Measurements from ENCODE around the gene JMJD1C. TPM values are rescaled to one million over a fixed set of nuclear protein-coding genes. Genes with fewer than 3 reads are reported as not detected.

Gene JMJD1C
- total RNA-seq, 1 donor from 2014 or later, result 68.7 TPM

DNA sequence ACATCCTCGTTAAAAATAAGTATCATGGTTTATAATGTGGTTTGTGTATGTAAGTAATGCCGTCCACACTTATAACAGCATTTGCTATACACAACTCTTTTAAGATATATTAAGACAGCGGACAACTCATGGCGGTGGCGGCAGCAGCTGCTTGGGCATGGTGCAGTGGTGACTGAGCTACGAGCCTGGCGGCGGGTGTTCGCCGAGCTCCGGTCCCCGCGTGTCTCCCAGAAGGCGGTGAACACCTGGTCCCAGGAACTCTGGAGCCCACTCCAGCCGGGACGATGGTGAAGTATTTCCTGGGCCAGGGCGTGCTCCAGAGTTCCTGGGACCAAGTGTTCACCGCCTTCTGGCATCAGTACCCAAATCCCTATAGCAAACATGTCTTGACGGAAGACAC, 38.8 kb downstream of the JMJD1C start:
- Mint-ChIP-seq H3K4me1 (peaks cover 50% of the 10 kb centered on the region), H3K9me3 (peaks cover 1% of the 10 kb centered on the region)

DNA sequence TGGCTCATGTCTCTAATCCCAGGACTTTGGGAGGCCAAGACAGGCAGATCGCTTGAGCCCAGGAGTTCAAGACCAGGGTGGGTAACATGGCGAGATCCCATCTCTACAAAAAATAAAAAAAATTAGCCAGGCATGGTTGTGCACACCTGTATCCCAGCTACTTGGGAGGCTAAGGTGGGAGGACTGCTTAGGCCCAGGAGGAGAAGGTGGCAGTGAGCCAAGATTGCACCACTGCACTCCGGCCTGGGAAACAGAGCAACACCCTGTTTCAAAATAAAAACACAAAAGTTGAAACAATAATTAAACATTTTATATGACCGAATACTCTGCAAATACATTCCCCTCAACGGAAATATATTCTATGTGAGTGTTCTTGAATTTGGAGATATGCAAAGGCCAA, 40.3 kb downstream of the JMJD1C start:
- no peak overlapping the region for H3K27ac Mint-ChIP-seq (ENCODE audit: unreplicated experiment)
- H3K4me1 Mint-ChIP-seq, result peaks cover 44% of the 10 kb centered on the region
- no peaks in the 10 kb centered on the region for H3K27me3 Mint-ChIP-seq (ENCODE audit: low read depth)
- H3K36me3 Mint-ChIP-seq (ENCODE audit: low read depth), result peaks cover 3% of the 10 kb centered on the region
- no peak for DNase-seq (ENCODE audit: low read depth, low spot score)
- no peak overlapping the region for H3K4me3 Mint-ChIP-seq
- TF ChIP-seq, protein P1, sequence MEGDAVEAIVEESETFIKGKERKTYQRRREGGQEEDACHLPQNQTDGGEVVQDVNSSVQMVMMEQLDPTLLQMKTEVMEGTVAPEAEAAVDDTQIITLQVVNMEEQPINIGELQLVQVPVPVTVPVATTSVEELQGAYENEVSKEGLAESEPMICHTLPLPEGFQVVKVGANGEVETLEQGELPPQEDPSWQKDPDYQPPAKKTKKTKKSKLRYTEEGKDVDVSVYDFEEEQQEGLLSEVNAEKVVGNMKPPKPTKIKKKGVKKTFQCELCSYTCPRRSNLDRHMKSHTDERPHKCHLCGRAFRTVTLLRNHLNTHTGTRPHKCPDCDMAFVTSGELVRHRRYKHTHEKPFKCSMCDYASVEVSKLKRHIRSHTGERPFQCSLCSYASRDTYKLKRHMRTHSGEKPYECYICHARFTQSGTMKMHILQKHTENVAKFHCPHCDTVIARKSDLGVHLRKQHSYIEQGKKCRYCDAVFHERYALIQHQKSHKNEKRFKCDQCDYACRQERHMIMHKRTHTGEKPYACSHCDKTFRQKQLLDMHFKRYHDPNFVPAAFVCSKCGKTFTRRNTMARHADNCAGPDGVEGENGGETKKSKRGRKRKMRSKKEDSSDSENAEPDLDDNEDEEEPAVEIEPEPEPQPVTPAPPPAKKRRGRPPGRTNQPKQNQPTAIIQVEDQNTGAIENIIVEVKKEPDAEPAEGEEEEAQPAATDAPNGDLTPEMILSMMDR (conservative IDR thresholded peaks at IDR 0.05), result no peak
- H3K9me3 Mint-ChIP-seq, result peaks cover 4% of the 10 kb centered on the region

More for the DNA sequence above, 38.8 kb downstream of the JMJD1C start:
- no peak for DNase-seq (ENCODE audit: low read depth, low spot score)
- peaks cover 11% of the 10 kb centered on the region for H3K36me3 Mint-ChIP-seq (ENCODE audit: low read depth)
- no peaks in the 10 kb centered on the region for H3K27me3 Mint-ChIP-seq (ENCODE audit: low read depth)
- no peak overlapping the region for H3K27ac Mint-ChIP-seq (ENCODE audit: unreplicated experiment)
- H3K4me3 Mint-ChIP-seq, result no peak overlapping the region
- TF ChIP-seq, protein P1 (conservative IDR thresholded peaks at IDR 0.05), result no peak

DNA sequence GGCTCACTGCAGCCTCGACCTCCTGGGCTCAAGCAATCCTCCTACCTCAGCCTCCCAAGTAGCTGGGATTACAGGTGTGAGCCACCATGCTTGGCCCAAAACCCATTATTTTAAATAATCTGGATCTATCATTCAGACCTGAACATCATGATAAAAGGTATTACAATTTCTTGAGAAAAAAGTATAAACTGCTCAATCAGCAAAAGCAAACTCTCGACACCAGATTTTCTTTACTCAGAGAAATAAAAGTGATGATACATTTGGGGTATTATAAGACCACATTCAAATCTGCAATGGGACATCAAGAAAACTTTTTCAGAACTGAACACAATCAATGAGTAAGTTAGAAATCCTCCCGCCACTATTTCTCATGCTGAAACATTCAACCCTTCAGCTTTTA, 41.2 kb downstream of the JMJD1C start:
- TF ChIP-seq, protein P1 (conservative IDR thresholded peaks at IDR 0.05), result no peak
- H3K27ac Mint-ChIP-seq (ENCODE audit: unreplicated experiment), result no peak overlapping the region
- H3K9me3 Mint-ChIP-seq, result peaks cover 4% of the 10 kb centered on the region
- DNase-seq (ENCODE audit: low read depth, low spot score), result no peak
- H3K36me3 Mint-ChIP-seq (ENCODE audit: low read depth), result no peaks in the 10 kb centered on the region
- H3K4me3 Mint-ChIP-seq, result no peak overlapping the region
- peaks cover 39% of the 10 kb centered on the region for H3K4me1 Mint-ChIP-seq
- H3K27me3 Mint-ChIP-seq (ENCODE audit: low read depth), result no peaks in the 10 kb centered on the region

DNA sequence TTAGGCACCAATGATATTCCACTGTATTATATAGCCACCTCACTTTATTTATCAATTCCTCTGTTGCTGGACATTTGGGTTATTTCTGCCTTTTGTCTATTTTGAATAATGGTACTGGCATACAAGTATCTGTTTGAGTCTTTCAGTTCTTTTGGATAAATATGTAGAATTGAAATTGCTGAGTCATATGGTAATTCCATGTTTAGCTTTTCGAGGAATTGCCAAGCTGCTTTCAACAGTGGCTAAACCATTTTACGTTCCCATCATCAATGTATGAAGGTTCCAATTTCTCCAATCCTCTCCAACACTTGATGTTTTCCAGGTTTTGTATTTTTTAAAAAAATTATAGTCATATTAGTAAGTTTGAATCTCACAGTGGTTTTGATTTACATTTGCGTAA, 42.3 kb downstream of the JMJD1C start:
- Mint-ChIP-seq H3K36me3 (ENCODE audit: low read depth) (no peaks in the 10 kb centered on the region), H3K9me3 (peaks cover 4% of the 10 kb centered on the region), H3K27me3 (ENCODE audit: low read depth) (no peaks in the 10 kb centered on the region), H3K4me3 (no peak overlapping the region), H3K27ac (ENCODE audit: unreplicated experiment) (no peak overlapping the region), H3K4me1 (peaks cover 28% of the 10 kb centered on the region)
- TF ChIP-seq, protein P1 (conservative IDR thresholded peaks at IDR 0.05), result no peak
- DNase-seq (ENCODE audit: low read depth, low spot score), result no peak

DNA sequence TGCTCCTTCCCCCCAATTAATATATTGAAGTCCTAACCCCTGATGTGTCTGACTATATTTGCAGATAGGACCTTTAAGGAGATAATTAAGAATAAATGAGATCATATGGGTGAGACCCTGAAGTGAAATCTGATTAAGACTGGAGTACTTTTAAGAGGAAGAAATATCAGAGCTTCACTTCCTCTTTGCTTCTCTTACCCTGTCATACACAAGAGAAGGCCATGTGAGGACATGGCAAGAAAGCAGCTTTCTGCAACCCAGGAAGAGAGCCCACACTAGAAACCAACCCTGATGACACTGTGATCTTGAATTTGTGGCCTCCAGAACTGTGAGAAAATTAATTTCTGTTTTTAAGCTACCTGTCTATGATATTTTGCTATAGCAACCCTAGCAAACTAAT, 44.2 kb downstream of the JMJD1C start:
- no peaks in the 10 kb centered on the region for H3K36me3 Mint-ChIP-seq (ENCODE audit: low read depth)
- TF ChIP-seq, protein P1 (conservative IDR thresholded peaks at IDR 0.05), result no peak
- H3K27ac Mint-ChIP-seq (ENCODE audit: unreplicated experiment), result no peak overlapping the region
- H3K4me3 Mint-ChIP-seq, result no peak overlapping the region
- peaks cover 4% of the 10 kb centered on the region for H3K9me3 Mint-ChIP-seq
- DNase-seq (ENCODE audit: low read depth, low spot score), result no peak
- peaks cover 37% of the 10 kb centered on the region for H3K4me1 Mint-ChIP-seq
- H3K27me3 Mint-ChIP-seq (ENCODE audit: low read depth), result no peaks in the 10 kb centered on the region

DNA sequence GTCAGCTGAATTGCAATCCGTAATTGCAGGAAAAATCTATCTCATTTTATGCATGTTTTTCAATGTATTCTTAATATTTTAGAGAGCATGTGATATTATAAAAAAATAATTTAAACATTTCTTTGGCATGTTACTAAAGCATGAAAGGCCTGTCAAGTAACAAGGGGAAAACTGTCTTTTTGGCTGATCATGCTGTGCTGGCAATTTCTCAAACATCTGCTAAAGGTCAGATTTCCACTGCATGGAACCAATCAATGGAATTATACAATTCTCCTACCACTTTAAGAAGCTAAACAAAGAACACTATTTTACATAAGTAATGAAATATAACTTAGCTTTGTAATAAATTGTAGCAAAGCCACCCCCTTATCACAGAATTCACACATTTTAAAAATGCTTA, 49.4 kb downstream of the JMJD1C start:
- no peaks in the 10 kb centered on the region for H3K36me3 Mint-ChIP-seq (ENCODE audit: low read depth)
- peak overlapping the region; percentile 9 for H3K4me3 Mint-ChIP-seq
- DNase-seq (ENCODE audit: low read depth, low spot score), result no peak
- H3K4me1 Mint-ChIP-seq, result peaks cover 48% of the 10 kb centered on the region
- H3K27ac Mint-ChIP-seq (ENCODE audit: unreplicated experiment), result no peak overlapping the region
- no peaks in the 10 kb centered on the region for H3K27me3 Mint-ChIP-seq (ENCODE audit: low read depth)
- TF ChIP-seq, protein P1 (conservative IDR thresholded peaks at IDR 0.05), result no peak
- peaks cover 1% of the 10 kb centered on the region for H3K9me3 Mint-ChIP-seq

Measured in neural crest cell (in vitro differentiated cells).